GM12891 (cell line): ENCODE measurements around the gene MGAT4D.

Experiments used
- PAX5 ChIP-seq: IDR thresholded peaks from 2 replicates; pipeline ENCODE4 v1.6.1; 2011; ENCODE audit warnings: low read length, moderate library complexity, mild to moderate bottlenecking; ENCODE audit not compliant: insufficient read depth, severe bottlenecking
- POLR2A ChIP-seq: IDR thresholded peaks from 2 replicates; pipeline ENCODE4 v1.6.1; 2011; ENCODE audit warnings: low read depth, low read length, control low read depth
- POLR2AphosphoS5 ChIP-seq: IDR thresholded peaks from 2 replicates; pipeline ENCODE4 v1.6.1; 2011; ENCODE audit warnings: low read depth, low read length, control low read depth
- SPI1 ChIP-seq: IDR thresholded peaks from 2 replicates; pipeline ENCODE4 v1.6.1; 2011; ENCODE audit warnings: low read depth, low read length, control low read depth
- TAF1 ChIP-seq: IDR thresholded peaks from 2 replicates; pipeline ENCODE4 v1.6.1; 2011; ENCODE audit warnings: low read depth, low read length, control low read depth

GRCh38 chr4:140469791-140470733 is 28.0 kb downstream of the MGAT4D start:
- TF ChIP-seq POLR2A: no peak
- TF ChIP-seq POLR2AphosphoS5: no peak
- TF ChIP-seq TAF1: no peak
- no peak for TF ChIP-seq PAX5
- TF ChIP-seq SPI1: no peak
